CD4-positive, alpha-beta T cell treated with Interleukin-21 for 1 hour (primary cell): Measurements from ENCODE around the gene PTPN9.
"Not testable (repeated sequence)": the region's sequence is repeated elsewhere in the genome, so short reads cannot be mapped to it uniquely, and the experiment has no call there.

Experiments used
- DNase-seq: peaks from one replicate; pipeline ENCODE4 v3.0.0-alpha.2; 2020

The PTPN9 gene

DNA sequence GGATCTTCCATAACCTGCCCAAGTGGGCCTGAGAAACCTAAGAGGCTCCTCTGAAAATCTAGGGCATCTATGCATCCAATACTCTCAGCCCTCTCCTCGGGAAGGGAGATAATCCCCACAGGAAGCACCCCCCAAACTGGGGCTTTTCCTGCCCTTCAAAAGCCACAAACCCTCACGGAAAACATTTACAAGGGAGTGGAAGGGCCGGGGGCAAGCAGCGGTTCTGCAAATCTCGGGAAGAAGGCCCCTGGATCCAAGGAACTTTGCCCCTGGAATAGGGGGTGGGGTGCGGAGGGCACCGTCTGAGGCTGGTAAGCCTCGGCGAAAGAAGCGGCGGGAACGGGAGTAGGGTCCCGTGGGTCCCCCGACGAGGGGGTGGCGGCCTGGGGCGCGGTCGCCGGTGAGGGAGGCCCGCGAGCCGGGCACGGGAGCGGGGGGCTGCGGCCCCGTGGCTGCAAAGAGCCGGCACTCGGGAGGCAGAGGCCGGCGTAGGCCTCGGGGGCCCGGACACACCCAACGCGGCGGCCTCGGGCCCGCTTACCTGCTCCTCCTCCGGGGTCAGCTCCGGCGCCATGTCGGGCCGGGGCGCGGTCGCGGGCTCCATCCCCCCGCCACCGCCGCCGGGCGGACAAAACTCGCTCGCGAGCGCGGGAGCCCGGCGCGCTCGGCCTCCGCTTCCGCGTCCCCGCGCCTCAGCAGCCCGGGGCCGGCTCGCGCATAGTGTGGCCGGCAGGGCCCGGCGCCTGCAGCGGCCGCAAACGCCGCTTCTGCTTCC, 755 bp downstream of the PTPN9 start:
- DNase-seq, result peak; percentile 13

GRCh38 chr15:75577401-75578172, 1.5 kb downstream of the PTPN9 start:
- DNase-seq, result no peak

- no peak for DNase-seq
Measured at GRCh38 chr15:75573648-75574384, 5.3 kb downstream of the PTPN9 start.

- no peak for DNase-seq
Measured at GRCh38 chr15:75570126-75570845, 8.8 kb downstream of the PTPN9 start.

GRCh38 chr15:75565062-75565970, 13.8 kb downstream of the PTPN9 start:
- no peak for DNase-seq

GRCh38 chr15:75561888-75562287, 17.2 kb downstream of the PTPN9 start:
- DNase-seq, result no peak

- not testable (repeated sequence) for DNase-seq
Measured at GRCh38 chr15:75559360-75559759, 19.8 kb downstream of the PTPN9 start.

DNA sequence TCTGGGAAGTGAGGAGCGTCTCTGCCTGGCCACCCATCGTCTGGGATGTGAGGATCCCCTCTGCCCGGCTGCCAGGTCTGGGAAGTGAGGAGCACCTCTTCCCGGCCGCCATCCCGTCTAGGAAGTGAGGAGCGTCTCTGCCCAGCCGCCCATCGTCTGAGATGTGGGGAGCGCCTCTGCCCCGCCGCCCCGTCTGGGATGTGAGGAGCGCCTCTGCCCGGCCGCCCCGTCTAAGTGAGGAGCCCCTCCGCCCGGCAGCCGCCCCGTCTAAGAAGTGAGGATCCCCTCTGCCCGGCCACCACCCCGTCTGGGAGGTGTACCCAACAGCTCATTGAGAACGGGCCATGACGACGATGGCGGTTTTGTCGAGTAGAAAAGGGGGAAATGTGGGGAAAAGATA, 20.2 kb downstream of the PTPN9 start:
- not testable (repeated sequence) for DNase-seq

DNA sequence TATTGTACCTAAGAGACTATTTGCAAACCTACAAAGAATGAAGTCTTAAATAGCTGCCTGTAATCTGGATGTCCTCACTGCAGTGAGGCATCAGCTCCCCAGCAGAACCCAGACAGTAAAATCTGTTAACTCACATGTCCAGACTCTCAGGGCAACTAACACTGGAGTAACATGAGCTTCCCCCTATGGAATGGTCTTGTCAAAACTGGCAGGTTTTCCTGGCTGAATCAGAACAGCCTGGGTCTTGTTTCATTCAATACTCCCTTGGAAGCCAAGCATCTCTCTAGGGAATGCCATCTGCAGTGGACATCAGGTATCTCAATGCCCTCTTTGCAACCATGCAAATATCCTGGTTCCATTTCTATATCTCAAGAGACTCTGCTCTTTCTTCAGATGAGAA, 24.4 kb downstream of the PTPN9 start:
- DNase-seq, result no peak

DNA sequence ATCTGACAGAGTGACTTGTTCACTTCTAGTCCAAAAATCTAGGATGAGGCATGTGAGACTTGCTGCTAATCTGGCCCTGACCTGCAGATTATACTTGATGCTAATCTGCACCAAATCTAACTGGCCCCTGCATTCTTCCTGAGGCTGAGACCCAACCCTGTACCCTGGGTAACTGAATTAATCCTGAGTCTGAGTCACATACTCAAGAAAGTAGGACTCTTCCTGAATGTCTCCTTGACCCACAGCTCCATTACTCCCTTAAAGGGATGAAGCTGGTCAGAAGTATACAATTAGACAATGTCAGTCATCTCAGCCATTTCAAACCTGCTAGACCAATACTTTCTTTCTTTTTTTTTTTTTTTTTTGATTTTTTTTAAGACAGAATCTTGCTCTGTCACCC, 25.5 kb downstream of the PTPN9 start:
- DNase-seq, result no peak

- DNase-seq, result no peak
Measured at GRCh38 chr15:75551091-75551490, 28.0 kb downstream of the PTPN9 start.

DNA sequence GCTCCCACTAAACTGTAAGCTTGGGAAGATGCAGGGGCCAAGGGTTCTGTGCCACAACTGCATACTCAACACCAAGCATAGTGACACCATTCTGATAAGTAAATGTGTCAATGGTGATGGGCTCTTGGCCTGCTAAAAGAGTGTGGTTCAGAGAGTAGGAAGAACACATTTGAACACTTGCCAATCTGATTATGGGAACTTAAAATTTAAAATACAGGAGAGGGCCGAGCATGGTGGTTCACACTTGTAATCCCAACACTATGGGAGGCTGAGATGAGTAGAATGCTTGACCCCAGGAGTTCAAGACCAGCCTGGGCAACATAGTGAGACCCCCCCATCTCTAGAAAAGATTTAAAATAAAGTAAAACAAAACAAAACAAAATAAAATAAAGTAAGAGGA, 34.1 kb downstream of the PTPN9 start:
- DNase-seq, result no peak

DNA sequence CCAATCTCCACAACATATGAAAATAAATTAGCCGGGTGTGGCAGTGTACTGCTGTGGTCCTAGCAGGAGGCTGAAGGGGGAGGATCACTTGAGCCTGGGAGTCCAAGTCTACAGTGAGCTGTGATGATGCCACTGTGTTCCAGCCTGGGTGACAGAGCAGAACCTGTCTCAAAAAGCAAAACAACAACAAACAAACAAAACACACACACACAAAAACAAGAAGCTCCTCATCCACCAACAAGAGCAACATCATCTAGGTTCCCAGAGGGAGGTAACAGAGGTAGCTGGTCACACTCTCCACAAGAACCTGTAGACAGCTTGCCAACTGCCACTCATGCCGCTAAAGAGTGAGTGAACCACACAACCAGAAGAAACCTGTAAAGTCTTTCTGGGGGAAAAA, 34.8 kb downstream of the PTPN9 start:
- DNase-seq, result no peak

GRCh38 chr15:75542949-75543545, 36.1 kb downstream of the PTPN9 start:
- not testable (repeated sequence) for DNase-seq

DNA sequence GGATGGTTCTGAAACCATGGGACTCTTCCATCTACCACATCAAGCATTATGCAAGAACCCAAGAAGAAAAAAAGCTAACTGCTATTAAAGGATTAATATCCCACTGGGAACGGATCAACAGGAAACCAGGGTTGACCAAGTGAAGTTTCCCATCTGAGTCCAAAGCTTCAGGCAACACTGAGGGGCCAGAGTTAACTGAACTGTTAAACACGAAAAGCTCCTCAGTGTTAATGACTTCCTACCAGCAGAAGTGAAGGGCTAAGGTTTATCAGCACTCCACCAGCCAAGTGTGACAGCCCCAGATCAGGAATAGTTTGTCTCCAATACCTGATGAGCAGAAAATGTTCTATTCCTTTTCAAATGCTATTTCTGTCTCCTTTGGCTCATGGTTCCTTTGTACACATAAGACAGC, 36.7 kb downstream of the PTPN9 start:
- no peak for DNase-seq

GRCh38 chr15:75538376-75538775, 40.7 kb downstream of the PTPN9 start:
- DNase-seq, result no peak

DNA sequence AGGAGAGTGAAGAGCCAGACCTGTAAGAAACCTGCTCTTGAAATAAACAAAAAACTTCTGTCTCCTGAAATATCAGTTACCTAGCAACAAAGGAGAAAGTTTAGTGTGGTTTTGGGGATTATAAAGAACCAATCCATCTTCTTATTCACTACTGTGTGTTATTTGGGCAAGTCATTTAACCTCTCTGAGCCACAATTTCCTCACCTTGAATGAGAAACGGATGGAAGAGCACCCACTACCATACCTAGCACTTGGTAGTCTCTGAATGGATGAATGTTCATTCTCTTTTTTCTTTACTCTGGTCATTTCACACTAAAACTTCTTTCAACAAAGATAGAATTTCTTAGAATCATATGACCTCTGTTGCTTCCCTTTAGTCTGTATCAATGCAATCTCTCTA, 45.2 kb downstream of the PTPN9 start:
- no peak for DNase-seq

- DNase-seq, result peak; percentile 13
Measured at GRCh38 chr15:75532413-75533250, 46.5 kb downstream of the PTPN9 start.

- no peak for DNase-seq
Measured at GRCh38 chr15:75531041-75531450, 48.1 kb downstream of the PTPN9 start.

- DNase-seq, result no peak
Measured at GRCh38 chr15:75530169-75530568, 48.9 kb downstream of the PTPN9 start.
